Ishikawa (cell line): ENCODE results near the gene TRIM38.

Source experiments
- CEBPB ChIP-seq: IDR thresholded peaks from 2 replicates; pipeline ENCODE4 v1.6.1; 2012
- CREB1 ChIP-seq: IDR thresholded peaks from 2 replicates; pipeline ENCODE4 v1.6.1; 2012; ENCODE audit warnings: low read depth
- EGR1 ChIP-seq: IDR thresholded peaks from 2 replicates; pipeline ENCODE4 v1.6.1; 2012
- EP300 ChIP-seq: IDR thresholded peaks from 2 replicates; pipeline ENCODE4 v1.6.1; 2012; ENCODE audit warnings: borderline replicate concordance
- FOXM1 ChIP-seq: IDR thresholded peaks from 2 replicates; pipeline ENCODE4 v1.6.1; 2012; ENCODE audit warnings: low read depth, borderline replicate concordance
- NFIC ChIP-seq: IDR thresholded peaks from 2 replicates; pipeline ENCODE4 v1.6.1; 2012
- RAD21 ChIP-seq: IDR thresholded peaks from 2 replicates; pipeline ENCODE4 v1.6.1; 2012; ENCODE audit warnings: low read depth
- TAF1 ChIP-seq: IDR thresholded peaks from 2 replicates; pipeline ENCODE4 v1.6.1; 2012; ENCODE audit warnings: low read depth, mild to moderate bottlenecking
- TCF12 ChIP-seq: IDR thresholded peaks from 2 replicates; pipeline ENCODE4 v1.6.1; 2012; ENCODE audit warnings: low read depth
- TEAD4 ChIP-seq: IDR thresholded peaks from 2 replicates; pipeline ENCODE4 v1.6.1; 2012
- YY1 ChIP-seq: IDR thresholded peaks from 2 replicates; pipeline ENCODE4 v1.6.1; 2012; ENCODE audit warnings: low read depth
- ZBTB7A ChIP-seq: IDR thresholded peaks from 2 replicates; pipeline ENCODE4 v1.6.1; 2012; ENCODE audit warnings: low read depth
- TF ChIP-seq, protein P1 (sequence below): IDR thresholded peaks from 2 replicates; pipeline ENCODE4 v1.6.1; 2012
- TF ChIP-seq, protein P2 (sequence below): IDR thresholded peaks from 2 replicates; pipeline ENCODE4 v1.6.1; 2012
- TF ChIP-seq, protein P3 (sequence below): IDR thresholded peaks from 2 replicates; pipeline ENCODE4 v1.6.1; 2012; ENCODE audit warnings: low read depth, mild to moderate bottlenecking

The TRIM38 gene

GRCh38 chr6:25953733-25954132, 8.9 kb upstream of the TRIM38 start:
- TF ChIP-seq, protein P1, sequence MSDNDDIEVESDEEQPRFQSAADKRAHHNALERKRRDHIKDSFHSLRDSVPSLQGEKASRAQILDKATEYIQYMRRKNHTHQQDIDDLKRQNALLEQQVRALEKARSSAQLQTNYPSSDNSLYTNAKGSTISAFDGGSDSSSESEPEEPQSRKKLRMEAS = no peak
- TF ChIP-seq EP300 (no peak), FOXM1 (no peak), ZBTB7A (no peak), NFIC (no peak), YY1 (no peak), TEAD4 (no peak), CEBPB (no peak), CREB1 (no peak)
- TF ChIP-seq, protein P2, sequence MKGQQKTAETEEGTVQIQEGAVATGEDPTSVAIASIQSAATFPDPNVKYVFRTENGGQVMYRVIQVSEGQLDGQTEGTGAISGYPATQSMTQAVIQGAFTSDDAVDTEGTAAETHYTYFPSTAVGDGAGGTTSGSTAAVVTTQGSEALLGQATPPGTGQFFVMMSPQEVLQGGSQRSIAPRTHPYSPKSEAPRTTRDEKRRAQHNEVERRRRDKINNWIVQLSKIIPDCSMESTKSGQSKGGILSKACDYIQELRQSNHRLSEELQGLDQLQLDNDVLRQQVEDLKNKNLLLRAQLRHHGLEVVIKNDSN = no peak
- TF ChIP-seq, protein P3, sequence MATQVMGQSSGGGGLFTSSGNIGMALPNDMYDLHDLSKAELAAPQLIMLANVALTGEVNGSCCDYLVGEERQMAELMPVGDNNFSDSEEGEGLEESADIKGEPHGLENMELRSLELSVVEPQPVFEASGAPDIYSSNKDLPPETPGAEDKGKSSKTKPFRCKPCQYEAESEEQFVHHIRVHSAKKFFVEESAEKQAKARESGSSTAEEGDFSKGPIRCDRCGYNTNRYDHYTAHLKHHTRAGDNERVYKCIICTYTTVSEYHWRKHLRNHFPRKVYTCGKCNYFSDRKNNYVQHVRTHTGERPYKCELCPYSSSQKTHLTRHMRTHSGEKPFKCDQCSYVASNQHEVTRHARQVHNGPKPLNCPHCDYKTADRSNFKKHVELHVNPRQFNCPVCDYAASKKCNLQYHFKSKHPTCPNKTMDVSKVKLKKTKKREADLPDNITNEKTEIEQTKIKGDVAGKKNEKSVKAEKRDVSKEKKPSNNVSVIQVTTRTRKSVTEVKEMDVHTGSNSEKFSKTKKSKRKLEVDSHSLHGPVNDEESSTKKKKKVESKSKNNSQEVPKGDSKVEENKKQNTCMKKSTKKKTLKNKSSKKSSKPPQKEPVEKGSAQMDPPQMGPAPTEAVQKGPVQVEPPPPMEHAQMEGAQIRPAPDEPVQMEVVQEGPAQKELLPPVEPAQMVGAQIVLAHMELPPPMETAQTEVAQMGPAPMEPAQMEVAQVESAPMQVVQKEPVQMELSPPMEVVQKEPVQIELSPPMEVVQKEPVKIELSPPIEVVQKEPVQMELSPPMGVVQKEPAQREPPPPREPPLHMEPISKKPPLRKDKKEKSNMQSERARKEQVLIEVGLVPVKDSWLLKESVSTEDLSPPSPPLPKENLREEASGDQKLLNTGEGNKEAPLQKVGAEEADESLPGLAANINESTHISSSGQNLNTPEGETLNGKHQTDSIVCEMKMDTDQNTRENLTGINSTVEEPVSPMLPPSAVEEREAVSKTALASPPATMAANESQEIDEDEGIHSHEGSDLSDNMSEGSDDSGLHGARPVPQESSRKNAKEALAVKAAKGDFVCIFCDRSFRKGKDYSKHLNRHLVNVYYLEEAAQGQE = no peak

GRCh38 chr6:25954756-25955155, 7.8 kb upstream of the TRIM38 start:
- TF ChIP-seq, protein P2 = no peak
- TF ChIP-seq YY1 (no peak), TAF1 (no peak), ZBTB7A (no peak), EGR1 (no peak), CREB1 (no peak), EP300 (no peak), FOXM1 (no peak), RAD21 (no peak), TCF12 (no peak), TEAD4 (no peak), NFIC (no peak), CEBPB (no peak)
- TF ChIP-seq, protein P3 = no peak
- TF ChIP-seq, protein P1 = no peak

DNA sequence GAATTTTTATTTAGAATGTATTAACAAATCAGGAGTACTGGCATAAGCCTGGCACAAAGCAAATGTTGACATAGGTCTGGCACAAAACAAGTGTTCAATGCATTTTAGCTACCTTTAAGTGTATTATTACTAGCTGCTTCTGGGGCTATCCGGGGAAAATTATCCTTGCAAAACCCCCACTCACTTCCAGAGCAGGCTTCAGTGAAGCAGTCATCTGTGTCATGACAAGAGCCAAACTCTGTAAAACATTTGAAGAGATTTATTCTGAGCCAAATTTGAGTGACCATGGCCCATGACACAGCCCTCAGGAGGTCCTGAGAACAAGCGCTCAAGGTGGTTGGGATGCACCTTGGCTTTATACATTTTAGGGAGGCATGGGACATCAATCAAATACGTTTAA, 6.4 kb upstream of the TRIM38 start:
- TF ChIP-seq, protein P3 = no peak
- no peak for TF ChIP-seq TAF1

DNA sequence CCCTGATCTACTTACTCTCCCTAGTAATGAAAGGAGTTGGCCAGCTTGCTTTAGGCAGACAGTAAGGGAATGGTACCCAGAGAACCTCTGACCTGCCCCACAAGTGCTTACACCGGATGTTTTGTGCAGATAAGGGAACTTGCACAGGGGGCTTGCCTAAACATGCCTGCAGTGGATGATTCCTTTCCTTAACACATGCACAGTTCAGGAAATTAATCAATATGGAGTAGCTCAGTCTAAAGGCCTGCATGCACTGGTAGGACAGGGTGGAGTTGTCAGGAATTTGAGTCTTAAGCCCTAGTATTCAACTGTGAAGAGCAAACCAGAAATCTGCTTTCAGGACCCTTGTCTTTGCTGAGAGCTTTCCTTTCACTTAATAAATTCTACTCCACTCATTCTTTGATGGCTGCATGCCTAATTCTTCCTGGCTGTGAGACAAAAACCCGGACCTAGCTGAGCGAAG, 3.9 kb upstream of the TRIM38 start:
- no peak for TF ChIP-seq TAF1
- no peak for TF ChIP-seq TCF12
- no peak for TF ChIP-seq CEBPB
- no peak for TF ChIP-seq EP300
- TF ChIP-seq CREB1 = no peak
- TF ChIP-seq, protein P1 = no peak
- no peak for TF ChIP-seq NFIC
- no peak for TF ChIP-seq RAD21
- no peak for TF ChIP-seq EGR1
- no peak for TF ChIP-seq TEAD4
- no peak for TF ChIP-seq ZBTB7A
- TF ChIP-seq, protein P3 = no peak
- TF ChIP-seq YY1 = no peak
- no peak for TF ChIP-seq FOXM1
- TF ChIP-seq, protein P2 = no peak
